ENCODE data around the gene RBM10. TPM values are rescaled to one million over a fixed set of nuclear protein-coding genes. Genes with fewer than 3 reads are reported as not detected.
"Not testable (repeated sequence)": the region's sequence is repeated elsewhere in the genome, so short reads cannot be mapped to it uniquely, and the experiment has no call there.

RBM10 gene
- total and polyA plus RNA-seq, 4 experiments from 2014 or later = 10.7 to 53.3 (median 42.1) TPM

- H3K36me3 Mint-ChIP-seq; H3K4me3 Mint-ChIP-seq; H3K27ac Mint-ChIP-seq; H3K4me1 ChIP-seq (ENCODE audit: insufficient read depth, low read length); POLR2A ChIA-PET (ENCODE audit: partially characterized antibody); intact Hi-C loops (cut with micrococcal nuclease); H3K9me3 ChIP-seq (ENCODE audit: control insufficient read depth in 1 of 2, low read length in 2 of 2); DNase-seq; H3K4me3 ChIP-seq (ENCODE audit: low read length in 2 of 2); H3K9me3 Mint-ChIP-seq; H3K27me3 ChIP-seq (ENCODE audit: insufficient read depth, low read length); H3K4me1 Mint-ChIP-seq; H3K36me3 ChIP-seq (ENCODE audit: insufficient read depth, low read length); H3K27me3 Mint-ChIP-seq; H3K27ac ChIP-seq (ENCODE audit: low read depth, low read length); CTCF ChIA-PET (ENCODE audit: partially characterized antibody): not testable (repeated sequence)
Observed at GRCh38 chrX:47116551-47117110, 28.4 kb upstream of the RBM10 start.

GRCh38 chrX:47124466-47124865, 20.6 kb upstream of the RBM10 start:
- H3K27ac Mint-ChIP-seq; H3K4me3 Mint-ChIP-seq; H3K9me3 ChIP-seq (ENCODE audit: control insufficient read depth in 1 of 2, low read length in 2 of 2); H3K4me1 ChIP-seq (ENCODE audit: insufficient read depth, low read length); CTCF ChIA-PET (ENCODE audit: partially characterized antibody); H3K36me3 Mint-ChIP-seq; H3K36me3 ChIP-seq (ENCODE audit: insufficient read depth, low read length); H3K27ac ChIP-seq (ENCODE audit: low read depth, low read length); H3K9me3 Mint-ChIP-seq; H3K4me1 Mint-ChIP-seq; H3K4me3 ChIP-seq (ENCODE audit: low read length in 2 of 2); H3K27me3 Mint-ChIP-seq; DNase-seq; POLR2A ChIA-PET (ENCODE audit: partially characterized antibody); H3K27me3 ChIP-seq (ENCODE audit: insufficient read depth, low read length); intact Hi-C loops (cut with micrococcal nuclease): not testable (repeated sequence)

- H3K36me3 ChIP-seq (ENCODE audit: insufficient read depth, low read length) = no peaks in the 10 kb centered on the region
- peak; percentile 91 to 93 (median 92) for DNase-seq
- POLR2A ChIA-PET (ENCODE audit: partially characterized antibody) = interaction anchor here (0.7 to 4.4 kb wide), 10 partner anchors 10 to 1607 kb away, joined by 3 to 54 read pairs (median 4); partner anchors contain the start of genes CDK16, NDUFB11, RBM10 and USP11
- H3K9me3 ChIP-seq (ENCODE audit: control insufficient read depth in 1 of 2, low read length in 2 of 2) = no peaks in the 10 kb centered on the region
- intact Hi-C loops (cut with micrococcal nuclease) = loop anchor here (1.0 to 5.0 kb wide), 3 partner anchors 15 to 353 kb away; partner anchors contain the start of genes NDUFB11 and ZNF41
- H3K4me3 ChIP-seq (ENCODE audit: low read length in 2 of 2) = peak overlapping the region; percentile 61 to 73
- peaks cover 0 to 3% (median 0%) of the 10 kb centered on the region in 8 donors for H3K9me3 Mint-ChIP-seq
- peak overlapping the region; percentile 92 to 99 (median 96) for H3K4me3 Mint-ChIP-seq
- CTCF ChIA-PET (ENCODE audit: partially characterized antibody) = interaction anchor here (1.4 kb wide), 1 partner anchor 16 kb away, joined by 4 read pairs; the partner anchor contains the start of genes NDUFB11 and RBM10
- H3K4me1 Mint-ChIP-seq = peaks cover 0 to 11% (median under 1%) of the 10 kb centered on the region in 4 donors
- no peaks in the 10 kb centered on the region for H3K27me3 ChIP-seq (ENCODE audit: insufficient read depth, low read length)
- H3K27ac ChIP-seq (ENCODE audit: low read depth, low read length) = peak overlapping the region; percentile 64
- H3K27me3 Mint-ChIP-seq = no peaks in the 10 kb centered on the region
- H3K27ac Mint-ChIP-seq = peak overlapping the region; percentile 95 to 98 (median 97)
- H3K36me3 Mint-ChIP-seq = peaks cover 0 to 3% of the 10 kb centered on the region in 2 donors
- H3K4me1 ChIP-seq (ENCODE audit: insufficient read depth, low read length) = no peaks in the 10 kb centered on the region
Observed at GRCh38 chrX:47129157-47129898, 15.7 kb upstream of the RBM10 start.

GRCh38 chrX:47129899-47130358, 15.1 kb upstream of the RBM10 start:
- peak overlapping the region; percentile 64 for H3K27ac ChIP-seq (ENCODE audit: low read depth, low read length)
- CTCF ChIA-PET (ENCODE audit: partially characterized antibody) = interaction anchor here (0.6 to 1.4 kb wide), 2 partner anchors 15 to 311 kb away, joined by 4 read pairs; partner anchors contain the start of genes NDUFB11 and RBM10

GRCh38 chrX:47133493-47133892, 11.5 kb upstream of the RBM10 start:
- POLR2A ChIA-PET (ENCODE audit: partially characterized antibody) = no interaction called here
- peaks cover 0 to 3% (median 0%) of the 10 kb centered on the region in 8 donors for H3K9me3 Mint-ChIP-seq
- Histone ChIP-seq H3K27ac (ENCODE audit: low read depth, low read length) (no peak overlapping the region), H3K36me3 (ENCODE audit: insufficient read depth, low read length) (no peaks in the 10 kb centered on the region), H3K4me3 (ENCODE audit: low read length in 2 of 2) (no peak overlapping the region), H3K4me1 (ENCODE audit: insufficient read depth, low read length) (no peaks in the 10 kb centered on the region), H3K9me3 (ENCODE audit: control insufficient read depth in 1 of 2, low read length in 2 of 2) (no peaks in the 10 kb centered on the region), H3K27me3 (ENCODE audit: insufficient read depth, low read length) (no peaks in the 10 kb centered on the region)
- intact Hi-C loops (cut with micrococcal nuclease) = no loop called here
- H3K4me1 Mint-ChIP-seq = peaks cover 0 to 11% (median under 1%) of the 10 kb centered on the region in 4 donors
- H3K4me3 Mint-ChIP-seq = no peak overlapping the region
- no peaks in the 10 kb centered on the region for H3K27me3 Mint-ChIP-seq
- DNase-seq = no peak
- CTCF ChIA-PET (ENCODE audit: partially characterized antibody) = interaction anchor here (2.8 kb wide), 1 partner anchor 11 kb away, joined by 13 read pairs; the partner anchor contains the start of genes NDUFB11 and RBM10
- peaks cover 3 to 5% of the 10 kb centered on the region in 2 donors for H3K36me3 Mint-ChIP-seq
- H3K27ac Mint-ChIP-seq = no peak overlapping the region

More at GRCh38 chrX:47129899-47130358, 15.1 kb upstream of the RBM10 start:
- H3K36me3 ChIP-seq (ENCODE audit: insufficient read depth, low read length) = no peaks in the 10 kb centered on the region
- Mint-ChIP-seq H3K27me3 (no peaks in the 10 kb centered on the region), H3K4me3 (peak overlapping the region; percentile 52 to 99 (median 96)), H3K36me3 (peaks cover 0 to 3% of the 10 kb centered on the region in 2 donors), H3K9me3 (peaks cover 0 to 3% (median 0%) of the 10 kb centered on the region in 8 donors), H3K27ac (peak overlapping the region in 4 of 7 donors; percentile 46 to 95 (median 78)), H3K4me1 (peaks cover 0 to 11% (median under 1%) of the 10 kb centered on the region in 4 donors)
- DNase-seq = no peak
- intact Hi-C loops (cut with micrococcal nuclease) = loop anchor here (1.0 to 5.0 kb wide), 3 partner anchors 14 to 352 kb away; partner anchors contain the start of genes NDUFB11 and ZNF41
- H3K27me3 ChIP-seq (ENCODE audit: insufficient read depth, low read length) = no peaks in the 10 kb centered on the region
- POLR2A ChIA-PET (ENCODE audit: partially characterized antibody) = interaction anchor here (0.7 to 4.4 kb wide), 7 partner anchors 9 to 1607 kb away, joined by 3 to 54 read pairs (median 3); partner anchors contain the start of genes CDK16, NDUFB11, RBM10 and USP11
- H3K4me1 ChIP-seq (ENCODE audit: insufficient read depth, low read length) = no peaks in the 10 kb centered on the region
- H3K9me3 ChIP-seq (ENCODE audit: control insufficient read depth in 1 of 2, low read length in 2 of 2) = no peaks in the 10 kb centered on the region
- H3K4me3 ChIP-seq (ENCODE audit: low read length in 2 of 2) = peak overlapping the region in 1 of 2 donors; percentile 73

GRCh38 chrX:47135650-47136049, 9.4 kb upstream of the RBM10 start:
- H3K27ac ChIP-seq (ENCODE audit: low read depth, low read length); H3K27ac Mint-ChIP-seq; H3K4me3 ChIP-seq (ENCODE audit: low read length in 2 of 2); H3K4me1 ChIP-seq (ENCODE audit: insufficient read depth, low read length); H3K4me1 Mint-ChIP-seq; intact Hi-C loops (cut with micrococcal nuclease); H3K27me3 ChIP-seq (ENCODE audit: insufficient read depth, low read length); H3K9me3 ChIP-seq (ENCODE audit: control insufficient read depth in 1 of 2, low read length in 2 of 2); H3K4me3 Mint-ChIP-seq; H3K36me3 Mint-ChIP-seq; H3K9me3 Mint-ChIP-seq; DNase-seq; H3K36me3 ChIP-seq (ENCODE audit: insufficient read depth, low read length); H3K27me3 Mint-ChIP-seq: not testable (repeated sequence)
- ChIA-PET POLR2A (ENCODE audit: partially characterized antibody) (interaction anchor here (0.9 kb wide), 1 partner anchor 9 kb away, joined by 6 read pairs; the partner anchor contains the start of genes NDUFB11 and RBM10), CTCF (ENCODE audit: partially characterized antibody) (interaction anchor here (2.8 kb wide), 1 partner anchor 9 kb away, joined by 13 read pairs; the partner anchor contains the start of genes NDUFB11 and RBM10)

GRCh38 chrX:47138171-47138570, 6.8 kb upstream of the RBM10 start:
- Mint-ChIP-seq H3K27ac (no peak overlapping the region), H3K36me3 (peaks cover 16 to 22% of the 10 kb centered on the region in 2 donors), H3K9me3 (peaks cover 0 to 5% (median 0%) of the 10 kb centered on the region in 8 donors), H3K4me1 (peaks cover 5 to 9% (median 6%) of the 10 kb centered on the region in 4 donors), H3K27me3 (no peaks in the 10 kb centered on the region), H3K4me3 (no peak overlapping the region)
- ChIA-PET POLR2A (ENCODE audit: partially characterized antibody) (no interaction called here), CTCF (ENCODE audit: partially characterized antibody) (no interaction called here)
- DNase-seq = no peak
- no peak overlapping the region for H3K27ac ChIP-seq (ENCODE audit: low read depth, low read length)
- H3K27me3 ChIP-seq (ENCODE audit: insufficient read depth, low read length) = no peaks in the 10 kb centered on the region
- intact Hi-C loops (cut with micrococcal nuclease) = no loop called here
- H3K9me3 ChIP-seq (ENCODE audit: control insufficient read depth in 1 of 2, low read length in 2 of 2) = no peaks in the 10 kb centered on the region
- H3K4me1 ChIP-seq (ENCODE audit: insufficient read depth, low read length) = peaks cover 6% of the 10 kb centered on the region
- H3K4me3 ChIP-seq (ENCODE audit: low read length in 2 of 2) = no peak overlapping the region
- H3K36me3 ChIP-seq (ENCODE audit: insufficient read depth, low read length) = peaks cover 7% of the 10 kb centered on the region

Measured in CD4-positive, alpha-beta memory T cell (primary cell).